ENCODE measurements around the gene PLEKHA7.

The PLEKHA7 gene

GRCh38 chr11:16999116-16999515 is 15.1 kb downstream of the PLEKHA7 start:
- Mint-ChIP-seq H3K4me1 (no peaks in the 10 kb centered on the region), H3K36me3 (no peaks in the 10 kb centered on the region), H3K27me3 (peaks cover 3% of the 10 kb centered on the region), H3K9me3 (no peaks in the 10 kb centered on the region), H3K4me3 (no peak overlapping the region), H3K27ac (no peak overlapping the region)
- no peak for DNase-seq (ENCODE audit: low spot score in 2 of 2)
- no peak for ATAC-seq (ENCODE audit: low read depth)

DNA sequence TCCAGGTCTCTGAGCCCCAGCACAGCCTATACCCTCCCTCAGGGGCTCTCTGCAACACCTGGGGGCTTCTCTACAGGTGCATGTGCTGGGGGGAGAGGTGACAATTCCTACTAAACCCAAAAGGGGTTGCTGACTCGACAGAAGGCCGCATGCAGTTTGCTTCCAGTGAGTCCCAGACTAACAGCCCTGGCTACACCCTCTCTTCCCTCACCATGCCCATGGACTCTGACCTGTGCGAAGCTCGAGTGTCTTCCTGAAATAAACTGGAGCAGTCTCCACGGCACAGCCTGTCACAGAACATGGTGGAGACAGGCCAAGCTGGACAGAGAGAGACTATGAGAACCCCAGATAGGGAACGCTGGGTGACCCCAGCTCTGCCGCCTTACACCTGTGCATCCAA is 16.6 kb downstream of the PLEKHA7 start:
- Mint-ChIP-seq H3K4me3 (no peak overlapping the region), H3K36me3 (no peaks in the 10 kb centered on the region), H3K27me3 (peaks cover 3% of the 10 kb centered on the region), H3K4me1 (no peaks in the 10 kb centered on the region), H3K27ac (no peak overlapping the region), H3K9me3 (no peaks in the 10 kb centered on the region)
- DNase-seq (ENCODE audit: low spot score in 2 of 2), result no peak
- ATAC-seq (ENCODE audit: low read depth), result no peak

GRCh38 chr11:16993495-16993894 is 20.7 kb downstream of the PLEKHA7 start:
- H3K27me3 Mint-ChIP-seq, result peaks cover 2% of the 10 kb centered on the region
- H3K4me3 Mint-ChIP-seq, result no peak overlapping the region
- no peak overlapping the region for H3K27ac Mint-ChIP-seq
- no peaks in the 10 kb centered on the region for H3K4me1 Mint-ChIP-seq
- no peak for DNase-seq (ENCODE audit: low spot score in 2 of 2)
- no peaks in the 10 kb centered on the region for H3K9me3 Mint-ChIP-seq
- no peak for ATAC-seq (ENCODE audit: low read depth)
- peaks cover 2% of the 10 kb centered on the region for H3K36me3 Mint-ChIP-seq

DNA sequence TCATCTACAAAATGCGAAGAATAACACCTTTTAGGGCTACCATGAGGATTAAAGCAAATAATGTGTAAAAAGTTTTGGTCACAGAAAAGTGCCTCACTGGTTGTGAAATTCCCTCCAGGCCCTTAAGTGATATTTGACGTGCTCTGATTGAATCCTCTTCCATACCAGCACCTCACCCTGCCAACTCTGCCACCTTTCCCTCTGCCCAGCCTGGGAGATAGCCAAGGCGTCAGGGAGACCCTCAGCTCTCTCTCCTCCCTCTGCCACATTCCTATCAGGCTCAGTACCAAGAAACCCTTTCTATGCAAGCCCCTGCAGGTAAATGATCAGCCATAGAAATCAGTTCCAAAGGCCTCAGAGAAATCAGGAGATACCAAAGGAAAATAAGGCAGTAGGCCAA is 21.4 kb downstream of the PLEKHA7 start:
- Mint-ChIP-seq H3K4me1 (no peaks in the 10 kb centered on the region), H3K9me3 (no peaks in the 10 kb centered on the region), H3K27ac (no peak overlapping the region), H3K36me3 (peaks cover 4% of the 10 kb centered on the region), H3K27me3 (peaks cover 2% of the 10 kb centered on the region), H3K4me3 (no peak overlapping the region)
- ATAC-seq (ENCODE audit: low read depth) (no peak), DNase-seq (ENCODE audit: low spot score in 2 of 2) (no peak)

- ATAC-seq (ENCODE audit: low read depth) (no peak), DNase-seq (ENCODE audit: low spot score in 2 of 2) (no peak)
- Mint-ChIP-seq H3K4me1 (peaks cover 18% of the 10 kb centered on the region), H3K4me3 (no peak overlapping the region), H3K9me3 (no peaks in the 10 kb centered on the region), H3K27ac (no peak overlapping the region), H3K36me3 (peaks cover 4% of the 10 kb centered on the region), H3K27me3 (no peaks in the 10 kb centered on the region)
These were observed 24.7 kb downstream of the PLEKHA7 start for GRCh38 chr11:16989554-16989953.

- peak overlapping the region; percentile 7 for H3K27ac Mint-ChIP-seq
- peaks cover 23% of the 10 kb centered on the region for H3K4me1 Mint-ChIP-seq
These were observed 27.0 kb downstream of the PLEKHA7 start for GRCh38 chr11:16987205-16987568.

DNA sequence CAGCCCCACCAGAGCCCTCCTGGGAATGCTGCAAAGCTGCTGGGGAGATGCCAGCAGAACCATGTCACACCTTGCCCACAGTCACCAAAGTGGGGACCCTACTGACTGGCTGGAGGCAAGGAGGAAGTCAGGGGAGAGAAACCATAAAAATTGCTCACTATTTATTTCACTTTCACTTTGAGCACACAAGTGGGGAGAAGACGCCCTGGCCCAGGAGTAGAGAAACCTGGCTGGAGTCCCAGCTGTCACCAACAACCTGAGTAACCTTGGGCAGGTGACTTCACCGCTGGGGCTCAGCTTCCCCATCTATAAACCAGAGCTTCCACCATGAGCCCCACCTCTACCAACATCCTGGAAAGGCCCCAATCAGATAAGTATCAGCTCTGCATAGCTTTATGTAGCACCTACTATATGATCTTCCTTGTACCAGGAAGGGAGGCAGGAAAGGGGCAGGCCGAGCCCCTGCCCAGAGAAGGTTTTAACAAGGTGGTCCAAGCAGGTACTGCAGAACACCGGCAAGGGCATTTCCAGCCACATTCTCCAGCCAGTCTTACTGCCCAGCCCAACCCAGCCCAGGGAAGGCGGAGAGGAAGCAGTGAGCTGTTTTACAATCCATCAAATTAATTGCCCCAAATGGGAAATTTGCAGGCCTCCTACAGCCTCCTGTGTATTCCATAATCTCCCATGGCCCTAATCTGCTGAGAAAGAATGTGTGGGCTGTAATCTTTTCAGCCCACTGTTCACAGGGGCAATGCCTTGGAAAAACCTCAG is 27.6 kb downstream of the PLEKHA7 start:
- peak in 1 of 2 donors; percentile 32 for DNase-seq (ENCODE audit: low spot score in 2 of 2)
- no peaks in the 10 kb centered on the region for H3K9me3 Mint-ChIP-seq
- peak overlapping the region; percentile 25 for H3K27ac Mint-ChIP-seq

More at GRCh38 chr11:16987205-16987568, 27.0 kb downstream of the PLEKHA7 start:
- ATAC-seq (ENCODE audit: low read depth), result no peak
- H3K36me3 Mint-ChIP-seq, result peaks cover 4% of the 10 kb centered on the region
- no peaks in the 10 kb centered on the region for H3K27me3 Mint-ChIP-seq
- no peaks in the 10 kb centered on the region for H3K9me3 Mint-ChIP-seq
- DNase-seq (ENCODE audit: low spot score in 2 of 2), result no peak
- H3K4me3 Mint-ChIP-seq, result no peak overlapping the region

GRCh38 chr11:16985297-16985696 is 28.9 kb downstream of the PLEKHA7 start:
- Mint-ChIP-seq H3K27me3 (no peaks in the 10 kb centered on the region), H3K36me3 (peaks cover 2% of the 10 kb centered on the region), H3K4me1 (peaks cover 23% of the 10 kb centered on the region), H3K27ac (peak overlapping the region; percentile 25), H3K4me3 (no peak overlapping the region), H3K9me3 (no peaks in the 10 kb centered on the region)
- ATAC-seq (ENCODE audit: low read depth) (no peak), DNase-seq (ENCODE audit: low spot score in 2 of 2) (no peak)

More for the DNA sequence above, 27.6 kb downstream of the PLEKHA7 start:
- H3K4me1 Mint-ChIP-seq, result peaks cover 23% of the 10 kb centered on the region
- H3K36me3 Mint-ChIP-seq, result peaks cover 4% of the 10 kb centered on the region
- H3K4me3 Mint-ChIP-seq, result peak overlapping the region; percentile 31
- H3K27me3 Mint-ChIP-seq, result no peaks in the 10 kb centered on the region
- ATAC-seq (ENCODE audit: low read depth), result peak; percentile 89

GRCh38 chr11:16984229-16984628 is 30.0 kb downstream of the PLEKHA7 start:
- Mint-ChIP-seq H3K36me3 (peaks cover 3% of the 10 kb centered on the region), H3K4me3 (no peak overlapping the region)

DNA sequence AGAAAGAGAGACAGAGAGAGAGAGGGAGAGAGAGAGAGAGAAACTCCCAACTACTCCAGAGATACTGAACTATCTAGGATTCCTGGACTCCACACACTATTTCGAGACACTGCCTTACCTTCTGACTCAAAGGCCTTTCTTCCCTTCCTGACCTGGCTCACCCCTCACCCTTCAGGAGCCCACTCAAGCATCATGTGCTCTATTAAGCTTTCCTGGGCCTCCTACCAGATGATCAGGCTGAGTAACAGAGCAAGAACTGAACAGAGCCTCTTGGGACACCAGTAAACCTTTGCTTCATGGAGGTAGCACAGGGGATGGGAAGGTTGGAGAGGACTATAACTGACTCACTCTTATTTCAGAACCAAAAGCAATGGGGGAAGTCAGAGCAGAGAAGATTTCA is 31.4 kb downstream of the PLEKHA7 start:
- Mint-ChIP-seq H3K9me3 (no peaks in the 10 kb centered on the region), H3K27me3 (no peaks in the 10 kb centered on the region), H3K4me3 (no peak overlapping the region), H3K4me1 (peaks cover 23% of the 10 kb centered on the region), H3K36me3 (peaks cover 1% of the 10 kb centered on the region), H3K27ac (peak overlapping the region; percentile 42)
- ATAC-seq (ENCODE audit: low read depth), result no peak
- DNase-seq (ENCODE audit: low spot score in 2 of 2), result no peak

More at GRCh38 chr11:16984229-16984628, 30.0 kb downstream of the PLEKHA7 start:
- Mint-ChIP-seq H3K4me1 (peaks cover 23% of the 10 kb centered on the region), H3K27me3 (no peaks in the 10 kb centered on the region), H3K27ac (no peak overlapping the region), H3K9me3 (no peaks in the 10 kb centered on the region)
- ATAC-seq (ENCODE audit: low read depth) (no peak), DNase-seq (ENCODE audit: low spot score in 2 of 2) (no peak)

DNA sequence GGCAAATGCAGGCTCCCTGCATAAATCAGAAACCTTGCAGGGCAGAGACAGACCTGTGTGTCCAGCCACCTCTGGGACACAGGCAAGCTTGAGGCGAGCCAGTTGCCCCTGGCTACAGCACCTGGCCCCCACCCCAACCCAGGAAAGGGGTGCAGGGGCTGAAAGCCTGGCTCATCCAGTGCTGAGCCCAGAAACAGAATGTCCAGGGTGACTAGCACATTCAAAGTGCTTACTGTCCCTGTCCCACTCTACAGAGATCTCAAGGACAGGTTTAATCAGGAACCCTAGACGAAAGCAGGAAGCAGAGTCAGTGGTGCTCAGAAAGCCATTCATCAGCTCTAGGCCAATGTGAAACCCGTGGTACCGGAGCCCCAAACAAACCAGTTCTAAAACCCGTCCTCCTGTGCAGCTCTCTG is 31.9 kb downstream of the PLEKHA7 start:
- ATAC-seq (ENCODE audit: low read depth), result no peak
- peaks cover 21% of the 10 kb centered on the region for H3K4me1 Mint-ChIP-seq
- no peaks in the 10 kb centered on the region for H3K27me3 Mint-ChIP-seq
- no peak overlapping the region for H3K4me3 Mint-ChIP-seq
- peaks cover 1% of the 10 kb centered on the region for H3K36me3 Mint-ChIP-seq
- no peak for DNase-seq (ENCODE audit: low spot score in 2 of 2)
- H3K9me3 Mint-ChIP-seq, result no peaks in the 10 kb centered on the region
- H3K27ac Mint-ChIP-seq, result peak overlapping the region; percentile 42

- H3K27me3 Mint-ChIP-seq, result peaks cover 2% of the 10 kb centered on the region
- no peak overlapping the region for H3K4me3 Mint-ChIP-seq
- H3K36me3 Mint-ChIP-seq, result peaks cover 1% of the 10 kb centered on the region
These were observed 32.5 kb downstream of the PLEKHA7 start for GRCh38 chr11:16981651-16982194.

GRCh38 chr11:16979703-16980622 is 34.3 kb downstream of the PLEKHA7 start:
- peaks cover 5% of the 10 kb centered on the region for H3K4me1 Mint-ChIP-seq

More at GRCh38 chr11:16981651-16982194, 32.5 kb downstream of the PLEKHA7 start:
- H3K27ac Mint-ChIP-seq, result no peak overlapping the region
- no peak for DNase-seq (ENCODE audit: low spot score in 2 of 2)
- no peak for ATAC-seq (ENCODE audit: low read depth)
- H3K4me1 Mint-ChIP-seq, result peaks cover 21% of the 10 kb centered on the region
- no peaks in the 10 kb centered on the region for H3K9me3 Mint-ChIP-seq

GRCh38 chr11:16977994-16978315 is 36.3 kb downstream of the PLEKHA7 start:
- Mint-ChIP-seq H3K36me3 (peaks cover 3% of the 10 kb centered on the region), H3K4me3 (no peak overlapping the region), H3K27ac (no peak overlapping the region), H3K27me3 (peaks cover 2% of the 10 kb centered on the region), H3K9me3 (no peaks in the 10 kb centered on the region), H3K4me1 (peaks cover 5% of the 10 kb centered on the region)
- ATAC-seq (ENCODE audit: low read depth) (no peak), DNase-seq (ENCODE audit: low spot score in 2 of 2) (no peak)

More at GRCh38 chr11:16979703-16980622, 34.3 kb downstream of the PLEKHA7 start:
- Mint-ChIP-seq H3K4me3 (no peak overlapping the region), H3K9me3 (no peaks in the 10 kb centered on the region), H3K36me3 (peaks cover 1% of the 10 kb centered on the region), H3K27me3 (peaks cover 2% of the 10 kb centered on the region), H3K27ac (no peak overlapping the region)
- no peak for ATAC-seq (ENCODE audit: low read depth)
- DNase-seq (ENCODE audit: low spot score in 2 of 2), result no peak

Measured in memory B cell (primary cell).